ENCODE data around the gene PRKD3.
A peak's percentile ranks its signal among the peaks of the same experiment; 100 is the strongest.

The PRKD3 gene

GRCh38 chr2:37324786-37325624 is at the start of gene PRKD3:
PRKD3 (minus strand) TSS chr2:37324833; CDS start chr2:37316524, 8,309 bp downstream.
- DNase-seq, result peak; percentile 77

- DNase-seq, result no peak
Measured at GRCh38 chr2:37372000-37372399, 47.4 kb upstream of the PRKD3 start.

GRCh38 chr2:37370666-37371065 is 46.0 kb upstream of the PRKD3 start:
- DNase-seq, result no peak

- DNase-seq, result no peak
Measured at GRCh38 chr2:37367984-37368383, 43.4 kb upstream of the PRKD3 start.

- DNase-seq, result no peak
Measured at GRCh38 chr2:37367310-37367709, 42.7 kb upstream of the PRKD3 start.

GRCh38 chr2:37366773-37367172 is 42.1 kb upstream of the PRKD3 start:
- no peak for DNase-seq

GRCh38 chr2:37365669-37366068 is 41.0 kb upstream of the PRKD3 start:
- no peak for DNase-seq

- DNase-seq, result no peak
Measured at GRCh38 chr2:37364351-37364750, 39.7 kb upstream of the PRKD3 start.

- no peak for DNase-seq
Measured at GRCh38 chr2:37361994-37362698, 37.5 kb upstream of the PRKD3 start.

GRCh38 chr2:37361216-37361815 is 36.7 kb upstream of the PRKD3 start:
- no peak for DNase-seq

GRCh38 chr2:37358466-37358865 is 33.8 kb upstream of the PRKD3 start:
- no peak for DNase-seq

- DNase-seq, result peak; percentile 50
Measured at GRCh38 chr2:37357530-37357929, 32.9 kb upstream of the PRKD3 start.

GRCh38 chr2:37357069-37357468 is 32.4 kb upstream of the PRKD3 start:
- DNase-seq, result peak; percentile 37

- DNase-seq, result no peak
Measured at GRCh38 chr2:37356299-37356698, 31.7 kb upstream of the PRKD3 start.

- DNase-seq, result no peak
Measured at GRCh38 chr2:37355735-37356134, 31.1 kb upstream of the PRKD3 start.

- no peak for DNase-seq
Measured at GRCh38 chr2:37354531-37354930, 29.9 kb upstream of the PRKD3 start.

- DNase-seq, result no peak
Measured at GRCh38 chr2:37350034-37350433, 25.4 kb upstream of the PRKD3 start.

- peak; percentile 33 for DNase-seq
Measured at GRCh38 chr2:37349231-37349860, 24.7 kb upstream of the PRKD3 start.

- DNase-seq, result no peak
Measured at GRCh38 chr2:37348155-37348554, 23.5 kb upstream of the PRKD3 start.

GRCh38 chr2:37344453-37345361 is 20.1 kb upstream of the PRKD3 start, which contains the start of gene QPCT:
QPCT (plus strand) TSS chr2:37344630; CDS start chr2:37344732, 102 bp downstream.
- peak; percentile 68 for DNase-seq

- DNase-seq, result peak; percentile 68
Measured at GRCh38 chr2:37343537-37344434, 19.2 kb upstream of the PRKD3 start.
